IgD-negative memory B cell (primary cell): ENCODE measurements around the gene GNAQ. TPM values are rescaled to one million over a fixed set of nuclear protein-coding genes. Genes with fewer than 3 reads are reported as not detected.

Source experiments
- polyA plus RNA-seq: library from polyadenylated mRNA; unstranded; fragments of 300-500 nt; fragmentation: Illumina TruSeq; gene quantifications from one replicate; pipeline ENCODE4 v1.2.3, GENCODE V29; 2021

Gene GNAQ
- polyA plus RNA-seq, 1 donor from 2014 or later, result 0.39 TPM

Other genes starting within 250 kb of the GNAQ start
- gene CEP78, start 204.3 kb upstream of the GNAQ start, polyA plus RNA-seq, result 12.3 TPM